LNCAP (cell line): ENCODE results near the gene DIAPH1.

Source experiments
- TF ChIP-seq, protein P1 (sequence below): fragments of 450-650 bp; IDR thresholded peaks from 2 replicates; pipeline ENCODE4 v1.5.1; 2017; ENCODE audit warnings: mild to moderate bottlenecking

The DIAPH1 gene

DNA sequence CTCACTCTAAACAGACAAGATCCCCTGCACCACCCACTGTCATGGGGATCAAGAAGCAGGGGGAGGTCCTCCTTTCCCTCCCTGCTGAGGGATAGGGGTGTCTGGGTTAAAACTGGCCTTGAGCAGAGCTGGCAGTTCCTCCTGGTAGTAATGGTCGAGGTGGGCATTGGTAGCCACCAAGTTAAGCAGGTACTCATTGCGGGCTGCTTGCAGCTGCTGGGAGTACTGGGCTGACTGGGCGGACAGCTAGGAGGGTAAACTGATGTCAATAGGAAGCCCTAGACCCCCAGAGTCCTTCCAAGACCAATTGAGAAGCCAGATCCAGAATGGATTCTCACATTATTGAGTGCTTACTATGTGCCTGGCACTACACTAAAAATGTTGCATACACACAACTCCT is 29.1 kb upstream of the DIAPH1 start:
- TF ChIP-seq, protein P1, sequence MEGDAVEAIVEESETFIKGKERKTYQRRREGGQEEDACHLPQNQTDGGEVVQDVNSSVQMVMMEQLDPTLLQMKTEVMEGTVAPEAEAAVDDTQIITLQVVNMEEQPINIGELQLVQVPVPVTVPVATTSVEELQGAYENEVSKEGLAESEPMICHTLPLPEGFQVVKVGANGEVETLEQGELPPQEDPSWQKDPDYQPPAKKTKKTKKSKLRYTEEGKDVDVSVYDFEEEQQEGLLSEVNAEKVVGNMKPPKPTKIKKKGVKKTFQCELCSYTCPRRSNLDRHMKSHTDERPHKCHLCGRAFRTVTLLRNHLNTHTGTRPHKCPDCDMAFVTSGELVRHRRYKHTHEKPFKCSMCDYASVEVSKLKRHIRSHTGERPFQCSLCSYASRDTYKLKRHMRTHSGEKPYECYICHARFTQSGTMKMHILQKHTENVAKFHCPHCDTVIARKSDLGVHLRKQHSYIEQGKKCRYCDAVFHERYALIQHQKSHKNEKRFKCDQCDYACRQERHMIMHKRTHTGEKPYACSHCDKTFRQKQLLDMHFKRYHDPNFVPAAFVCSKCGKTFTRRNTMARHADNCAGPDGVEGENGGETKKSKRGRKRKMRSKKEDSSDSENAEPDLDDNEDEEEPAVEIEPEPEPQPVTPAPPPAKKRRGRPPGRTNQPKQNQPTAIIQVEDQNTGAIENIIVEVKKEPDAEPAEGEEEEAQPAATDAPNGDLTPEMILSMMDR, result no peak

- TF ChIP-seq, protein P1, result no peak
Measured at GRCh38 chr5:141647242-141647641, 28.4 kb upstream of the DIAPH1 start.

DNA sequence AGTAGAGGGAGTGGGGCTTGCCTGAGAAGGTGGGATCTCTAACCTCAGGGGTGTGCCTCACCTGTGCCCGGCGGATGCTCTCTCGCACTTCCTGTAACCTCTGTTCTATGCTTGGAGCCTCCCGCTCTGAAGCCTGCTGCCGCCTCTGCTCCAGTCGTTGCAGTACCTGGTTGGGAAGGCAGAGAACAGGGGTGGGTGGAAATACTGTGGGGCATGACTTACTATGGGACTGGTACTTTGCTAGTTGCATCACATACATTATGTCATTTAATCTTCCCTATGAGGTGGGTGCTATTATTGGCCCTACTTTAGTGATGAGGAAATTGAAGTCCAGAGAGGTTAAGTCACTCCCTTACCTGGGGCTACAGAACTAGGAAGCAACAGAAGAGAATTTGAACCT is 27.2 kb upstream of the DIAPH1 start:
- TF ChIP-seq, protein P1, result no peak

GRCh38 chr5:141641634-141642267 is 23.0 kb upstream of the DIAPH1 start:
- TF ChIP-seq, protein P1, result peak; percentile 12; the same call in 1 of the 2 replicates

GRCh38 chr5:141640698-141641097 is 21.9 kb upstream of the DIAPH1 start:
- TF ChIP-seq, protein P1, result no peak

- TF ChIP-seq, protein P1, result no peak
Measured at GRCh38 chr5:141640051-141640415, 21.2 kb upstream of the DIAPH1 start.

DNA sequence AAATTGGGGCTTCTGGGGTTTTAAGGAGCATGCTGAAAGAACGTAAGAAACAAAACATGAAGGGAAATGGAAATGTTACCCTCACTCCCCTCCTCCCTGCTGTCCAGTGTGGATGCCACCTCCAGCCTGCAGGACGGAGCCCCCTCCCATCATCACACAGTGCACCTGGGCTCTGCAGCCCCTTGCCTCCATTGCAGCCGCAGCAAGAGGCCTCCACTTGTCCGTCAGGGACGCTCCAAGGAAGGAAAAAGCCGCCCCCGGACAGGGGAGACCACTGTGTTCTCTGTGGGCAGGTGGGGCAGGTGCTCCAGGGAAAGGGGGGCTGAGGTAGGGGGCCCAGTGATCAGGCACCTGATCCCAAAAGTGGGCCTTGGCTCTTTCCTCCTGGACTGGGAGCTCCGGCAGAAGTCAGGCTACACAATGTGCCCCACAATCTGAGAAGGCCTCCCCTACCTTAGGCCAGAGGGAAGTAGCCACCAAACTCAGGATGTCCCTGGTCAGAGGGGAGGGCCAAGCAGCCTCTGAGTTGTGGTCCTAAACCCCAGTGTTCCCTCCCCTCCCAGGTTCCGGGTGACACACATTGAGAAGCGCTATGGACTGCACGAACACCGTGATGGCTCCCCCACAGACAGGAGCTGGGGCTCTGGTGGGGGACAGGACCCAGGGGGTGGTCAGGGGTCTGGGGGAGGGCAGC is 20.7 kb upstream of the DIAPH1 start:
- TF ChIP-seq, protein P1, result no peak
